Glomerular endothelial cell (primary cell): ENCODE data around the gene TMEM178B. TPM values are rescaled to one million over a fixed set of nuclear protein-coding genes. Genes with fewer than 3 reads are reported as not detected.

Source experiments
- DNase-seq: peaks from one replicate; pipeline ENCODE4 v3.0.0-alpha.2; 2011; ENCODE audit warnings: low read depth, low spot score; ENCODE audit errors: extremely low read depth
- total RNA-seq: library from RNA; depleted of rRNA; stranded (reverse); fragments of >200 nt; gene quantifications from 2 replicates; pipeline ENCODE4 v1.2.3, GENCODE V29; 2015

The TMEM178B gene
- total RNA-seq, 1 donor from 2014 or later, result 1.1 TPM

DNA sequence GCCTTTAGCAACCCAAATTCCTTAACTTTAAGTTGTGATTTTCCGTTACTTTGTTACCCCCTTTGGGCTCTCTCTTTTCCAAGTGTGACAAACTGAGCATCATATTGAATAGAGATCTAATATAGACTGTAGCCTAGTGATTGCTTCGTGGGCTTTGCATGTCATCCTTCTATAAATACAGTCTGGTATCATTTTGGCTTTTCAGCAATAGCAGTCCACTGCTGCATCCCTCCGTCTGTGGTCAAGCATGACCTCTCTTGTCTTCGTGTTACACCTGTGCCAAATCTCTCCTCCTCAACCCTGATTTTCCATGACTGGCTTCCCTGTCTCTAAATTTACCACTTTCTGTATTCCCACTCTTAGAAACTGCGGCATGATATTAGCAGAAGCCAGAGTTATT, 423.5 kb downstream of the TMEM178B start:
- no peak for DNase-seq

DNA sequence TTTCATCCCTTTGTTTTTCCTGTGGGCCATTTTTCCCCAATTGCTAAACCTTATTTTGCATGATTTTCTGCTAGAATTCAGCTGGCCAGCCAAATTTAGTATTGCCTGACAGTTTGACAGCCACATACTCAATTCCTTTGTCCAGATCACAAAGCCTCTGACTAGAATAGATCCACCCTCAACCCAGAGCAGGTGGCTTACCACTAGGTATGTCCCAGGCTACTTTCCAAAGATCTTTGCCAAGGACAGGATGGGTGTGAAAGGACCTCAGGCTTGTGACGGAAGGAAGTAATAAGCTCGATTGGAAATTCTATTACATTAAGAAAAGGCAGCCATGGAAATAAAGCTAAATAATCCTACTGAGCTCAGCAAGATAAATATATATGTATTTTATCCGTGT, 426.7 kb downstream of the TMEM178B start:
- DNase-seq, result no peak

DNA sequence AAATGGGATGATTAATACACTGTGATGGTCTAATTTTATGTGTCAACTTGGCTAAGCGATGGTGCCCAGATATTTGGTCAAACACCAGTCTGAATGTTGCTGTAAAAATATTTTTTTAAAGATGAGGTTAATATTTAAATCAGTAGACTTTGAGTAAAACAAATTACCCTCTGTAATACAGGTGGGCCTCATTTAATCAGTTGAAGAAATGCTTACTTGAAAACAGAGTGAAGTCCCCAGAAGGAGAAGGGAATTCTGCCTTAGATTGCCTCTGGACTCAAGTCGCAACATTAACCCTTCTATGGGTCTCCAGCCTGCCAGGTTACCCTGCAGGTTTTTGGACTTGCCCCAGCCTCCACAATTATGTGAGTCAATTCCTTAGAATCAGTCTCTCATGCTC, 427.6 kb downstream of the TMEM178B start:
- no peak for DNase-seq

DNA sequence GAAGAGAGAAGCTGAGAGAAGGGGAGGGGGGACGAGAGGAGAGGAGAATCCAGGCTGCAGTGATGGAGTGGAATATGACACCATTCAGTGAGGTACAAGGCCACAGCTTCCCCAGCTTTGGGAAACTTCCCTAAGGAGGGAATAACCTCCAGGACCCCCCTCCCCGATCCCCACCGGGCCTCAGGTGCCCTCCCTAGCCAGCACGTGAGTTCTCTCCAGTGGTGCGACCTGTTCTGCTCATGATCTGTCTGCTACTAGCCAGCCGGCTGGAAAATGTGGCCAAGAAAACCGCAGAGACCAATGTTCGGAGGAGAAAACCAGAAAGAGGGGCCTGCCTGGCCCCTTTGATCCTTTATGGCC, 437.4 kb downstream of the TMEM178B start:
- no peak for DNase-seq

DNA sequence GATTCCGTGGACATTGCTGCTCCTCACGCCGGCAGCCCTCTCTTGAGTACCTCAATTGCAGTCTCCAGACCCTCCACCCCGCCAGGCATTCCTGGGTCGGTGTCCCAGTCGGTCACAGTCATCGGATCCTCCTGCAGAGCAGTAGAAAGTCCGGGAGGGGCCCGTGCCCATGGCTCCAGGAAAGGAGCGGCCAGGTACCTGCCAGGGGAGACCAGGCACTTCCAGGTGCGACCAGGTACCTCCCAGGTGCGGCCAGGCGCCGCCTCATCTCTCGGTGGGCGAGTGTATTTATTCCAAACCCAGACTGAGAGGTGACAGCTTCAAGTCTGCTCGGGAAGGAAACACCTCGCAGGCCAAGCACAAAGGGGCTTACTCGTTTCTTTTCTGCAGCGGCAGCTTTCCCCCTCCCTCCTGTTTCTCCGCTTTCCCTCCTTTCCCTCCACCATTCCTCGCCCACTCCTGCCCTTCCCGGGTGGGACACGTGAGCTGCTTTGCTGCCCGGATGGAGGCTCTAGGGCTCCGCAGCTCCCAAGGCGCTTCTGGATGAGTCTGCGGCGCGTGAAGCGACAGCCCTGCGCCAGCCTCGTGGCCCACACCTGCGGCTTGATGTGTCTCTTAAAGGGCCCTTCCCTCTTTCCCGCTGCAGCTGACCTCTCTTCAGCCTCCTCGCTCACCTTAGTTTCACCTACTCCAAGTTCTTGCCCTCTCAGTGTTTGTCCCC, 438.0 kb downstream of the TMEM178B start:
- DNase-seq, result no peak

DNA sequence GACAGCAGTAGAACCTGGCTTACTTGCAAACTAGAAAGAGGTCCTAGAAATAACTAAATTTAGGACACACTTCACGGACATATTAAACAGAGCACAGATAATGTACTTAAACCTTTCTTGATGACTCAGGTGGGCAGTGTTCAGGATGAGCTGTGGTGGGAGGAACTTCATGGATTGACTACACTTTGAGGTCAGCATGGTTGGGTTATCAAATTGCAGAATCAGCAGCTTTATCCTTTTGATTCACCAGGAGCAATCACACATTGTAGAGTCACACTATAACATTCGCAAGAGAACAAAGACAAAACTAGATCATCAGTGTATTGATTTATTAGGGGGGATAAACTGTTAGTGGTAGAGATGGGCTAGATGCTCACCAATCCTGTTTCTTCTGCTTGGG, 438.7 kb downstream of the TMEM178B start:
- no peak for DNase-seq

DNA sequence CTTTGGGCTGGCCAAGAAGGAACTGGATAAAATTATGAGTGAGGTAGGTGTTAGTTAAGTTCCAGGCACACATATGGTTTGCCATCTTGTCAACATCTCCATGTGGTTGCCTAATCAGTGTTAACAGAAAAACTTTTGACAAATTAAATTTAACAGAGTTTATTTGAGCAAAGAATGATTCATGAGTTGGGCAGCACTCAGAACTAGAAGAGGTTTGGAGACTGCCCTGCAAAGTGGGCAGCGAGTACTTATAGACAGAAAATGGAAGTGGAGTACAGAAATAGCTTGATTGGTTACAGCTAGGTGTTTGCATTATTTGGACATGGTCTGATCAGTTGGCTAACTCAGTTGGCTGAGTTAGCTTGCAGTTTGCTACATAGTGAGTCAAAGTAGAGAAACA, 439.9 kb downstream of the TMEM178B start:
- DNase-seq, result no peak

DNA sequence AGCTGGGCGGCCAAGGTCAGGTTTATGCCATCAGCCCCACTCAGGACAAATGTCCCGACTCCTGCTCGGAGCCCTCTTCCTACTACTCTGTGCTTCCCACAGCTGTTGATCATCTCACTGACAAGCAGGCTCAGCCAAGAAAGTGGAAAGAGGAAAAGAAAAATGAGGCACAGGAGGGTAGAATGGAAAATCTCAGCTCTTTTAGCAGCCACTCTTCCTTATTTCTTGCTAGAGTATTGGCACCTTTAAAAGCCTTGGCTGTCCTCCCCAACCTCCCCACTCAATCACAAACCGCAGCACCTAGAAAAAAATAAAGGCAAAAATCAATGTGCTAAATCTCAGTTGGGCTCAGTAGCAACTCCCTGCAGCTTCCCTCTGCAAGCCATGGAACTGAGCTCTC, 442.1 kb downstream of the TMEM178B start:
- DNase-seq, result no peak

DNA sequence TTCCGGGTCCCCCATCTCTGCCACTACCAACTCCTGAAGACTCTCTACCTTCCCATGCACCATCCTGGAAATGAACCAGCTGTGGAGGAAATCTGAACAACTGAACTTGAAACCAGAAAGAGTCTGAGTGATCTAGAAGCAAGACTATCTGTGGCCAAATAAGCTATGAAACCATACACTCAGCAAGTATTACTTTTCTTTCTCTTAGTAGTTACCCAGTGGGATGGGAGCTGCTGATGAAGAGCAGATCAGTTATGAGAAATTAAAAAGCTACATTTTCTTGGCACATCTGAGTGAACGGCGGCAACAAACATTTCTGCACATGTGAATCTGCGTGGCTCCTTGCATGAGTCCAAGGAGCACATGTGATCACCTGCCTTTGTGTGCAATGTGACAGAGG, 445.8 kb downstream of the TMEM178B start:
- no peak for DNase-seq

DNA sequence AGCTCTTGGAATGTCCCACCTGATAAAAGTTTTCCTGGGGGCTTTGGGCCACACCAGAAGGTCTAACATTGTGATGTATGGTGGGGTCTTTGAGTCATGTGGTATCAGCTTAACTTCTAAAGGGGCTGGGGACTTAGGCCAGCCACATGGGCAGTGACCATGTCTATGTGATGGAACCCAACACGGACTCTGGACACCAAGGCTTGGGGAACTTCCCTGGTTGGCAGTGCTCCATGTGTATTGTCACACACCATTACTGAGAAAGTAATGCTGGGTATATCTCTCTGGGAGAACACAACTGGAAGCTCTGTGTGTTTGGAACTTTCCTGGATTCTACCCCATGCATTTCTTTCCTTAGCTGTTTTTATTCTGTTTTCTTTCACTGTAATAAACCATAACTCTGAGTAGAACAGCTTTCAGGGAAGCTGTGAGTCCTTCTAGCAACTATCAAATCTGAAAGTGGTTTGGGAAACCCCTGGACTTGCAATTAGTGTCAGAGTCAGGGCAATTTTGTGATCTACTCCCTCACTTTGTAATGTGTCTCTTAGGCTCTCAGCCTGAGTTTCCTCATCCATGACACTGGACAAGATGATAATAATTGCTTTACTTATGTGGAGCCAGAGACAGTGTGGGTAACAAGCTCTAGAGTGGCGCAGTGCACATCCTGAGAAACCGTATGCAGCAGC, 448.9 kb downstream of the TMEM178B start:
- DNase-seq, result no peak

DNA sequence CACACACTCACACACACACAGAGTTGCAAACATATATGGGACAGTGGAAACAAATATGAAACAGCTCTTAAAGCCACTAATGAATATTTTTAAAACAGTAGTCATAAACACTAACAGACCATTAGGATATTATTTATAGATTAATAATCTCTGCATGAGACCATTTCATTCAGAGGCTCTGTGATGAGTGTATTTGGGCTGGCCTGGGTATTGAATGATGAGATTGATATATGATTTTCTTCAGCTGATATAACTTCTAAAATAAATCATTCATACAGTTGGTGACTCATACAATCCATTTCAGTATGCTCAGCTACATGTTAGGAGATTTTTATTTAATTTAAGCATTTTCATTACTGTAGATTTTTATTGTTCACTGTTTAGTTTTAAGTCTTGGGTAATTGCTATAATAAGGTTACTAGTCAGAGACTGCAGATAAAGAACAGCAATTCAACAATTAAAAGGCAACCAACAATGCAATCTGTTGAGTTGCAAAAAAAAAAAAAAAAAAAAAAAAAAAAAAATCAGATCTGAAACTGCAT, 452.2 kb downstream of the TMEM178B start:
- no peak for DNase-seq

DNA sequence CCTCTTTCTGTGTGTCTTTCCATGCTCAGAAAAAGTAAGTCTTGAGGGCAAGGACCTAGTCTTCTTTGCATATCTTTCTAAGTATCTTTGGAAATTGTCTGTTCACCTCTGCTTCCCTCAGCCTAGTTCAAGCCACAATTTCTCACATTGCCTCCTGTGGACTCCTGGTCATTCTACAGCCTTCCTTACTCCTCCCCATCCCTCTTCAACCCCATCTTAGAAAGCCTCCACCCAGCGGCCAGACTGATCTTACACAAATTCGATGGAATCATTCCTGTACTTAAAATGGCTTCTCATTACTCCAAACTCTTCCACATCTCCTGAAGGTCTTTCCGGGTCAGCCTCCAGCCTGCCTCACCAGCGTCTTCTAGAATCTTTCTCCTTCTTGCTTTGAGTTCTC, 453.2 kb downstream of the TMEM178B start:
- no peak for DNase-seq

DNA sequence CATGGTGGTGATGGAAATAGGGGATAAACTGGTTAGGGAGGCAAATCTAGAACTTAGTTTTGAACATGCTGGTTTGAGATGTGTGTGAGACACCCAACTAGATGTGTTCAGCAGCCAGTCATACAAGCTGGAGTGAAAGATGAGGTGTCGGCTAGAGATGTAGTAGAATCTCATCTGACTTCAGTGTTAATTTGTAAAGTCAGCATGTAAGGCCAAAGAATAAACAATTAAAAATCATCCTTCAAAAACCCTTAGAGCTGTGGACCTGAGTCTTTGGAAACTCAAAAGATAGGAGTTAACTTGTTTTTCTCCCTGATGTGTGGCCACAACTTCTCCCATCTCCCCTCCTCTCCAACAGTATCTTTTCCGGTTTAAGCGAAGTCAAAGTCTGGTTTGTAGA, 454.5 kb downstream of the TMEM178B start:
- DNase-seq, result no peak

Other genes with a start within 250 kb of the TMEM178B start
- 14.4 and 25.4 TPM in 2 replicates for gene BRAF, start 149.1 kb upstream of the TMEM178B start, total RNA-seq
- 15.3 and 18.1 TPM in 2 replicates for gene MRPS33, start 59.1 kb upstream of the TMEM178B start, total RNA-seq